SK-N-SH treated with all-trans-retinoic acid at 6 μM for 48 hours (cell line): ENCODE measurements around the gene FOXP4.

Experiments used
- ISL1 ChIP-seq: fragments of 250-450 bp; sonication (Bioruptor Pico); IDR thresholded peaks from 2 replicates; pipeline ENCODE4 v2.1.2; 2022; ENCODE audit warnings: mild to moderate bottlenecking, moderate library complexity
- RARB ChIP-seq: fragments of 250-450 bp; sonication (Bioruptor Pico); IDR thresholded peaks from 2 replicates; pipeline ENCODE4 v1.8.0; 2021; ENCODE audit warnings: mild to moderate bottlenecking, moderate library complexity
- ZNF70 ChIP-seq: fragments of 450-650 bp; formaldehyde crosslinking; IDR thresholded peaks from 2 replicates; pipeline ENCODE4 v1.5.0; 2020; ENCODE audit warnings: mild to moderate bottlenecking, moderate library complexity
- TF ChIP-seq, protein P1 (sequence below): fragments of 250-450 bp; sonication (Bioruptor Pico); IDR thresholded peaks from 2 replicates; pipeline ENCODE4 v1.8.0; 2021; ENCODE audit warnings: low read depth, mild to moderate bottlenecking, moderate library complexity, borderline replicate concordance
- TF ChIP-seq, protein P2 (sequence below): fragments of 250-450 bp; sonication (Bioruptor Pico); IDR thresholded peaks from 2 replicates; pipeline ENCODE4 v1.8.0; 2020; ENCODE audit warnings: mild to moderate bottlenecking, moderate library complexity, borderline replicate concordance

DNA sequence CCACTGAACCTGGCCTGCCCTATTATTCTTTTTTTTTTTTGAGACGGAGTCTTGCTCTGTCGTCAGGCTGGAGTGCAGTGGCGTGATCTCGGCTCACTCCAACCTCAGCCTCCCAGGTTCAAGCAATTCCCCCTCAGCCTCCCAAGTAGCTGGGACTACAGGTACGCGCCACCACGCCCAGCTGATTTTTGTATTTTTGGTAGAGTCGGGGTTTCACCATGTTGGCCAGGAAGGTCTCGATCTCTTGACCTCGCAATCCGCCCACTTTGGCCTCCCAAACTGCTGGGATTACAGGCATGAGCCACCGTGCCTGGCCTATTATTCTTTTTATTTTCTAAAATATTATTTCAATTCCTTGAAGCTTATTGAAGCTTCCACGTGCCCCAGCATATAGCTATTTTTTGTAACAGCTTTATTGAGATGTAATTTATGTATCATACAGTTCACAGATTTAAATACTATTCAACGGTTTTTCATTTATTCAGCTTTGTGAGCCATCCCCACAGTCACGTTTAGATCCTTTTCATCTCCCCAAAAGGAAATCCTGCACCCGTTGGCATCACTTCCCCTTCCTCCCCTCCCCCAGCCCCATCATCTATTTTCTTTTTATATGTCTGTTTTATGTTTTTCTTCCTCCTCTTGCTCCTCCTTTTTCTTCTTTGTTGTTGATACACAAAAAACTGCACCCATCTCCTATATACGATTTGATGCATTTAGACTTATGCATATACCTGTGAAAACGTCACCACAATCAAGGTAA lies 78.6 kb downstream of the FOXP4 start:
- TF ChIP-seq, protein P1, sequence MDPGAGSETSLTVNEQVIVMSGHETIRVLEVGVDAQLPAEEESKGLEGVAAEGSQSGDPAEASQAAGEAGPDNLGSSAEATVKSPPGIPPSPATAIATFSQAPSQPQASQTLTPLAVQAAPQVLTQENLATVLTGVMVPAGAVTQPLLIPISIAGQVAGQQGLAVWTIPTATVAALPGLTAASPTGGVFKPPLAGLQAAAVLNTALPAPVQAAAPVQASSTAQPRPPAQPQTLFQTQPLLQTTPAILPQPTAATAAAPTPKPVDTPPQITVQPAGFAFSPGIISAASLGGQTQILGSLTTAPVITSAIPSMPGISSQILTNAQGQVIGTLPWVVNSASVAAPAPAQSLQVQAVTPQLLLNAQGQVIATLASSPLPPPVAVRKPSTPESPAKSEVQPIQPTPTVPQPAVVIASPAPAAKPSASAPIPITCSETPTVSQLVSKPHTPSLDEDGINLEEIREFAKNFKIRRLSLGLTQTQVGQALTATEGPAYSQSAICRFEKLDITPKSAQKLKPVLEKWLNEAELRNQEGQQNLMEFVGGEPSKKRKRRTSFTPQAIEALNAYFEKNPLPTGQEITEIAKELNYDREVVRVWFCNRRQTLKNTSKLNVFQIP (CRISPR knock-in tag), result no peak
- TF ChIP-seq ZNF70 (CRISPR knock-in tag), result no peak
- no peak for TF ChIP-seq RARB (CRISPR knock-in tag)
- TF ChIP-seq, protein P2, sequence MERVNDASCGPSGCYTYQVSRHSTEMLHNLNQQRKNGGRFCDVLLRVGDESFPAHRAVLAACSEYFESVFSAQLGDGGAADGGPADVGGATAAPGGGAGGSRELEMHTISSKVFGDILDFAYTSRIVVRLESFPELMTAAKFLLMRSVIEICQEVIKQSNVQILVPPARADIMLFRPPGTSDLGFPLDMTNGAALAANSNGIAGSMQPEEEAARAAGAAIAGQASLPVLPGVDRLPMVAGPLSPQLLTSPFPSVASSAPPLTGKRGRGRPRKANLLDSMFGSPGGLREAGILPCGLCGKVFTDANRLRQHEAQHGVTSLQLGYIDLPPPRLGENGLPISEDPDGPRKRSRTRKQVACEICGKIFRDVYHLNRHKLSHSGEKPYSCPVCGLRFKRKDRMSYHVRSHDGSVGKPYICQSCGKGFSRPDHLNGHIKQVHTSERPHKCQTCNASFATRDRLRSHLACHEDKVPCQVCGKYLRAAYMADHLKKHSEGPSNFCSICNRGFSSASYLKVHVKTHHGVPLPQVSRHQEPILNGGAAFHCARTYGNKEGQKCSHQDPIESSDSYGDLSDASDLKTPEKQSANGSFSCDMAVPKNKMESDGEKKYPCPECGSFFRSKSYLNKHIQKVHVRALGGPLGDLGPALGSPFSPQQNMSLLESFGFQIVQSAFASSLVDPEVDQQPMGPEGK (CRISPR knock-in tag), result no peak
- no peak for TF ChIP-seq ISL1 (CRISPR knock-in tag)
